Measurements from ENCODE around the gene C2orf80. TPM values are rescaled to one million over a fixed set of nuclear protein-coding genes. Genes with fewer than 3 reads are reported as not detected.

Gene C2orf80
- total RNA-seq, 1 donor from 2014 or later = not detected

GRCh38 chr2:208182835-208183234 is 7.0 kb downstream of the C2orf80 start:
- no peak overlapping the region for H3K4me3 ChIP-seq (ENCODE audit: low read depth, low read length)
- no peak for DNase-seq (ENCODE audit: low read depth)
- TF ChIP-seq CTCF (conservative IDR thresholded peaks at IDR 0.05; ENCODE audit: low read depth, low read length) = no peak

- DNase-seq (ENCODE audit: low read depth) = no peak
- TF ChIP-seq CTCF (conservative IDR thresholded peaks at IDR 0.05; ENCODE audit: low read depth, low read length) = no peak
- no peak overlapping the region for H3K4me3 ChIP-seq (ENCODE audit: low read depth, low read length)
Observed at GRCh38 chr2:208179028-208179609, 10.7 kb downstream of the C2orf80 start.

- no peak overlapping the region for H3K4me3 ChIP-seq (ENCODE audit: low read depth, low read length)
- TF ChIP-seq CTCF (conservative IDR thresholded peaks at IDR 0.05; ENCODE audit: low read depth, low read length) = no peak
- no peak for DNase-seq (ENCODE audit: low read depth)
Observed at GRCh38 chr2:208175840-208176153, 14.0 kb downstream of the C2orf80 start.

GRCh38 chr2:208175069-208175839 is 14.6 kb downstream of the C2orf80 start:
- H3K4me3 ChIP-seq (ENCODE audit: low read depth, low read length) = no peak overlapping the region
- peak; percentile 36 for DNase-seq (ENCODE audit: low read depth)
- peak; percentile 94 for TF ChIP-seq CTCF (conservative IDR thresholded peaks at IDR 0.05; ENCODE audit: low read depth, low read length)

- H3K4me3 ChIP-seq (ENCODE audit: low read depth, low read length) = no peak overlapping the region
- no peak for DNase-seq (ENCODE audit: low read depth)
- TF ChIP-seq CTCF (conservative IDR thresholded peaks at IDR 0.05; ENCODE audit: low read depth, low read length) = no peak
Observed at GRCh38 chr2:208174144-208174543, 15.7 kb downstream of the C2orf80 start.

DNA sequence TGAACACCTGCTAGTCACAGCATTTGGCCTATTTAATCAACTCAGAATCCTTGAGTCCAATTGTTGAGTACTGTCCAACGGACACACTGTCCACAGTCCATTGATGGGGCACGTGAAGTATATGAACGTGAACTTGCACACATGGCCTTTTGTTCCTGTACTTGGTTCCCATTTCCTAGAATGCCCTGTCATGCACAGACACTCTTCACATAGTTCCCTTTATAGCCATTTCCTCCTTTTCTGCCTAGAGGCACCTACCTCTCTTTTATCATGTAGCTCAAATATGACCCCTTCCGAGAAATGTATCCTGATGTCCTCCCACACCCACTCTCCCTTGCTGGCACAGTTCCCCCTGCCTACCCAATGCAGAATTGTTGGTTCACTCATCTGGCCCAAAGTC is 17.7 kb downstream of the C2orf80 start:
- H3K4me3 ChIP-seq (ENCODE audit: low read depth, low read length) = no peak overlapping the region
- TF ChIP-seq CTCF (conservative IDR thresholded peaks at IDR 0.05; ENCODE audit: low read depth, low read length) = no peak
- DNase-seq (ENCODE audit: low read depth) = no peak

Measured in epithelial cell of proximal tubule (primary cell).